IPS-15b (cell line): ENCODE data around the gene C10orf53.

ENCODE experiments used
- H3K27me3 ChIP-seq: one replicate; pipeline ENCODE4 v1.6.1; 2013; ENCODE audit warnings: low read length; ENCODE audit not compliant: control insufficient read depth, insufficient read depth
- H3K36me3 ChIP-seq: one replicate; pipeline ENCODE4 v1.6.1; 2013; ENCODE audit warnings: low read length; ENCODE audit not compliant: control insufficient read depth, insufficient read depth
- H3K4me1 ChIP-seq: one replicate; pipeline ENCODE4 v1.6.1; 2013; ENCODE audit warnings: mild to moderate bottlenecking, low read length; ENCODE audit not compliant: control insufficient read depth, insufficient read depth
- H3K4me3 ChIP-seq: one replicate; pipeline ENCODE4 v1.5.1; 2013; ENCODE audit warnings: low read depth, low read length
- H3K9ac ChIP-seq: one replicate; pipeline ENCODE4 v1.6.1; 2013; ENCODE audit warnings: low read depth, mild to moderate bottlenecking, low read length
- H3K9me3 ChIP-seq: one replicate; pipeline ENCODE4 v1.6.1; 2013; ENCODE audit warnings: mild to moderate bottlenecking, low read length; ENCODE audit not compliant: control insufficient read depth, insufficient read depth

C10orf53 gene

DNA sequence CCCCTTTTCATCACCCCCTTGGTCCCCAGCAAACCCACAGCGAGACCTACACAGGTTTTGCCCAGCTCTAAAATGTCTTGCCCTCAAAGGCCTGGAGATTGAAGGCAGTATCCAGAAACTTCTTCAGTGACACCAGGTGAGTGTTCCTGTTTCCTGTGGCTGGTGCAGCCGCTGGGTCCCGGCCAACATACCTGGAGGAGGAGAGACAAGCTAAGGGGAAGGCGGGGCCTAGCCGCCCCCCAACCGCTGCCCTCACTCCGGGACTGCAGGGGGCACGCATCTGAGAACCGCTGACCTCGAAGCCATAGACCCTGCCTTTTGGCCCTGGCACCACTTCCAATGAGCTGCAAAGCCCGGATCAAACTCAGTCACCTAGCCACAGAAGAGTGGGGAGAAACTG is 55.7 kb downstream of the C10orf53 start:
- Histone ChIP-seq H3K9me3 (no peaks in the 10 kb centered on the region), H3K36me3 (peaks cover 17% of the 10 kb centered on the region), H3K4me1 (no peaks in the 10 kb centered on the region), H3K9ac (no peak overlapping the region), H3K4me3 (no peak overlapping the region), H3K27me3 (no peaks in the 10 kb centered on the region)

DNA sequence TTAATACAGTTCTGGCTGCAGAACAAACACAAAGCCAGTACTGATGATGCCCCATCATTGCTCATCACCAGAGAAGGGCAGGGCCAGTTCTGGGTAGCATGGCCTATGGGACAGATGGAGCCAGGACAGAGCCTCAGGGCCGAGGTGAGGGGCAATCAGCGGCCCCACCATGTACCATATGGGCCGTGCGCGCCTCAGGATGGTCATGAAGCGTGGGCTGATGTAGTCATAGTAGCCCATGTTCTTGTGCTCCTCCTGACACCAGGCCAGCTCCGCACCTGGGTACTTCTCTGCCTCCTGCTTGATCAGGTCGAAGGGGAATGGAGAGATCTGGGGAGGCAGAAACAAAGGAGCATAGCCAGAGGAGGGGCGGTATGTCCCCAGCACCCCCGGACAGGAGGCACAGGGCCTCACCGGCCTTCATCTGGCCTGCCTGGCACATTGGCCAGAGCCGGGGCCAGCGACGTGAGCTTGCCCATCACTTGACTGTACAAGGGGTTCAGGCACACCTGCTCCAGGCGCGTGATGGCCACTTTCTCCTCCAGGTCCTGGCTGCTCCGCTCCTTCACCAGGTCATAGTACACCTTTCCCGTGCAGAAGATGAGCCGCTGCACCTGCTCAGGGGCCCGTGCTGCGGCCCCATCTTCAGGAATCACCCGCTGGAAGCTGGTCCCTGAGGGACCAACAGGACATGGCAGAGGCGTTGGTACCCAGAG is 56.6 kb downstream of the C10orf53 start:
- no peaks in the 10 kb centered on the region for H3K27me3 ChIP-seq
- H3K9me3 ChIP-seq = no peaks in the 10 kb centered on the region
- H3K4me1 ChIP-seq = no peaks in the 10 kb centered on the region
- H3K4me3 ChIP-seq = no peak overlapping the region
- peaks cover 20% of the 10 kb centered on the region for H3K36me3 ChIP-seq
- H3K9ac ChIP-seq = no peak overlapping the region

DNA sequence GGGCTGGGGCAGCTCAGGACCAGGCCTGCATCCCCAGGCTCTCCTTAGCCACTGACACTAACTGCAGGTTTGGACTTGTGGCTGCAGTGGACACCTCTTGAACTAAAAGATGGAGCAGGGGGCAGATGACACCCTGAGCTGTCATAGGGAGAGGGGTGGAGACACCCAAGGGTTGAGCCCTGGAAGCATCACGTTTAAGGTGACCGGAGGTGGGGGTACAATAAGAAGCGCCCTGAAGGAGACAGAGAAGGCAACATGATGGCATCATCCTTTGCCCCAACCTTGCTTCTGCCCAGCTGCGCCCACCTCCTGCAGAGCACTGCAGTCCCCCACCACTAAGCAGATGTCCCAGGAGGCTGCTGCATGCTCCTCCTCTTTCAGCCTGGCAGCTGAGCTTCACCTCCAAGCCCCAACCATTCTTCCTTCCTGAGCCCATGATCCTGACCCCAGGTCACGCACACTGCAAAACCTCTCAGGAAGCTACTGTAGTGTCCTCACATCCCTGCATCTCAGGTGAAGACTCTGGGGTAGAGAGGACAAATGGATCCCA is 57.2 kb downstream of the C10orf53 start:
- Histone ChIP-seq H3K4me1 (no peaks in the 10 kb centered on the region), H3K27me3 (no peaks in the 10 kb centered on the region), H3K4me3 (no peak overlapping the region), H3K36me3 (peaks cover 20% of the 10 kb centered on the region), H3K9ac (no peak overlapping the region), H3K9me3 (no peaks in the 10 kb centered on the region)

DNA sequence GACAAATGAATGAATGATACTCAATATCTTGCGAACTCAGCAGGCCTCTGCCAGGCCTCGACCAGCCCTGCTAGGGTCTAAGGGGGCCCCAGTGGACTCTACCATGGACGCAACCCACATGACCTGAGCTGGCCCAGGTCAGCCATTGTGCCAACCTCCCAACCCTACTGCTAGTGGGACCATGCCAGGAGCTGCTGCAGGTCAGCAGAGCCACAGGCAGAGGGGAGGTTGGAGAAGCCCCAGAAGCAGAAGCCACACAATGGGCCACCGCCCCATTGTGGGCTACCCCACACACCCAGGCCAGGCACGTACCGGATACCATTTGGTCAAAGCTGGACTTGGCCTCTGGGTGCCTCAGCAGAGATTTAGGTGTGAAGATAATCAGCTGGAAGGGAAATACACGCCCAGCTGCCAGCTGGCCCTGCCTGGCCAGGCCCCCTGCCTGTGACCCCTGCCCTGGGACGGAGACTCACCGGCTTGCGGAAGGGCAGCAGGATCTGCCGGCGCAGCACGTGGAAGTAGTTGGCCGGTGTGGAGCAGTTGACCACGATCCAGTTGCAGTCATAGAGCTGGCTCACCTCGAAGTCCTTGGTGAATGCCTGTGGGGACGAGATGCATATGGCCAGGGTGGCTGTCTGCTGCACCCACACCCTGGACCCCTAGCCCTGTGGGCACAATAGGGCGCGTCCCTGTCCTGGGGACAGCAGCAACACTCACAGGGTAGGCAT is 58.2 kb downstream of the C10orf53 start:
- no peak overlapping the region for H3K9ac ChIP-seq
- no peaks in the 10 kb centered on the region for H3K27me3 ChIP-seq
- H3K4me3 ChIP-seq = no peak overlapping the region
- H3K4me1 ChIP-seq = no peaks in the 10 kb centered on the region
- H3K9me3 ChIP-seq = no peaks in the 10 kb centered on the region
- H3K36me3 ChIP-seq = peaks cover 27% of the 10 kb centered on the region

DNA sequence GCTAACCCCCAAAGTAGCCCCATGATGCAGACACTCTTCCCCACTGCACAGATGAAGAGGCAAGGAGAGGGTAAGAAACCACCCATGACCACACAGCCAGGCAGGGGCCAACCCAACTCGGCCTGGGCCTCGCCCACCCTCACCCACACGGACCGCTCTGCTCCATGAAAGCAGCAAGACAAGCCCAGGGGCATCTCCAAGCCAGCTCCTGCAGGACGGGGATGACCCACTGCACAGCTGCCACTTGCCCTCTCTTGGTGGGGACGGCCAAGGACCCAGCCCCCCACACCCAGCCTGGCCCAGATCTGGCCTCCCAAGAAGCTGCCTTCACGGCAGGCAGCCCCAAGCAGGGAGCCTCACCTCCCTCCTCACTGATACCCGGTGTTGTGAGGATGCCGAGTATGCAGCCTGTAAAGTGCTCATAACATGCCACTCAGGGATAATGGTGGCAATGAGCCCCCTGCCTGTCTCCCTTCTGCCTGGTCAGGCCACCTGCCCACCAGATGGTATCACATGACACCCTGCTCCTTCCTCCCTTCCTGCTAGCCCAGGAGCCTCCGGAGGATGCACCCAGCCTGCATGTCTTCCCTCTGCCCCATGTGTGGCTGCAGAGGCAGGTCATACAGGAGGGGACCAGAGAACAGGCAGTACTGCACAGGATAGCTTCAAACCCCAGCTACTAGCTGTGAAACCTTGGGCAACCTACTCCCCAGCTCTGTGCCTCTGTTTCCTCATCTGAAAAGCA is 59.3 kb downstream of the C10orf53 start:
- Histone ChIP-seq H3K9me3 (no peaks in the 10 kb centered on the region), H3K4me1 (no peaks in the 10 kb centered on the region), H3K4me3 (no peak overlapping the region), H3K9ac (no peak overlapping the region), H3K36me3 (peaks cover 36% of the 10 kb centered on the region), H3K27me3 (no peaks in the 10 kb centered on the region)

DNA sequence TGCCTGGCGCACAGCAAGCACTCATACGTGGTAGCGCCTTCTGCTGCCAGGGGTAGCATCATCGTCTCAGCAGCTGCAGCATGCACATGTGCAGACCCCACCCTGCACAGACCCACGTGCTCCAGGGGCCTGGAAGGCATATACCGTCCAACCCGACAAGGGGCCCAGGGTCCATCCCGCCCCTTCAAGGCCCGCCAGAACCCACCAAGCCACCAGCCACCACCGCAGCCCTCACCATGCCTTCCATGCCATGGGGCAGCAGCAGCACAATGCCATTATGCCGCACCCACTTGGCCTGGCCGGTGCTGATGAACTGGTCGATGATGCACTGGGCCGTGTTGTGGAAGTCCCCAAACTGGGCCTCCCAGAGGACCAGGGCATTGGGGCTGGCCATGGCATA is 60.0 kb downstream of the C10orf53 start:
- Histone ChIP-seq H3K36me3 (peaks cover 43% of the 10 kb centered on the region), H3K27me3 (no peaks in the 10 kb centered on the region), H3K9ac (no peak overlapping the region), H3K4me1 (no peaks in the 10 kb centered on the region), H3K4me3 (no peak overlapping the region), H3K9me3 (no peaks in the 10 kb centered on the region)

DNA sequence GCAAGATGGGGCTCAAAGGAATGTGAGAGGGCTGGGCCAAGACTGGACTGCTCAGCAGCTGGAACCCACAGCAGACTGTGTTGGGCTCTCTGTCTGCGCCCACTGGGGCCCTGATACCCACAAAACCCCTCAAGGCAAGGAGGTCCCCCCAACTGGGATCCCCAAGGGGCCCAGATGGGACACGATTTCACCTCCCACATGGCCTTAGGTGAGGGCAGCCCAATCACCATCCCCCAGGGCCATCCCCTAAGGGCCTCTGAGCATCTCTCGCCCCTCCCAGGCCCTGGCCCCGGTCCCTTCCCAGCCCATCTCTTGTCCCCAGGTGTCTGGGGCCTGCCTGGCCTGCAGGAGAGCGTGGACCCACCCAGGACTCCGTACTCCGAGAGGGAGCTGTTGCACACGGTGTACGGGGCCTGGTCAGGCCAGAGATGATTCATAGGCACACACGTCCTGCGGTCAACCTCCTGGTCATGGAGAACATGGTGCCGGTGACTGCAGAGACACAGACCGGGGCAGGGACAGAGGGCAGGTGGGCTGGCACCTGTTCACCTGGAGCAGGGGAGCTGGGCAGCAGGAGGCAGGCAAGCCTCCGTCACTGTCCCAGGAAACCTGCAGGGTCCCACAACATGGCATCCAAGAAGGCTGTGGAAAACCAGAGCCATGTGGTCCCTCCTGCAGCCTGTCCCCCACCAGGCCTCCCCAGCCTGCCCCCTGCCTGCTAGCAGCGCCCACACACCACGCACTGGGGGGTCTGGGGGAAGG is 61.1 kb downstream of the C10orf53 start:
- H3K27me3 ChIP-seq = no peaks in the 10 kb centered on the region
- peaks cover 35% of the 10 kb centered on the region for H3K36me3 ChIP-seq
- H3K4me3 ChIP-seq = no peak overlapping the region
- H3K9me3 ChIP-seq = no peaks in the 10 kb centered on the region
- no peak overlapping the region for H3K9ac ChIP-seq
- H3K4me1 ChIP-seq = no peaks in the 10 kb centered on the region

DNA sequence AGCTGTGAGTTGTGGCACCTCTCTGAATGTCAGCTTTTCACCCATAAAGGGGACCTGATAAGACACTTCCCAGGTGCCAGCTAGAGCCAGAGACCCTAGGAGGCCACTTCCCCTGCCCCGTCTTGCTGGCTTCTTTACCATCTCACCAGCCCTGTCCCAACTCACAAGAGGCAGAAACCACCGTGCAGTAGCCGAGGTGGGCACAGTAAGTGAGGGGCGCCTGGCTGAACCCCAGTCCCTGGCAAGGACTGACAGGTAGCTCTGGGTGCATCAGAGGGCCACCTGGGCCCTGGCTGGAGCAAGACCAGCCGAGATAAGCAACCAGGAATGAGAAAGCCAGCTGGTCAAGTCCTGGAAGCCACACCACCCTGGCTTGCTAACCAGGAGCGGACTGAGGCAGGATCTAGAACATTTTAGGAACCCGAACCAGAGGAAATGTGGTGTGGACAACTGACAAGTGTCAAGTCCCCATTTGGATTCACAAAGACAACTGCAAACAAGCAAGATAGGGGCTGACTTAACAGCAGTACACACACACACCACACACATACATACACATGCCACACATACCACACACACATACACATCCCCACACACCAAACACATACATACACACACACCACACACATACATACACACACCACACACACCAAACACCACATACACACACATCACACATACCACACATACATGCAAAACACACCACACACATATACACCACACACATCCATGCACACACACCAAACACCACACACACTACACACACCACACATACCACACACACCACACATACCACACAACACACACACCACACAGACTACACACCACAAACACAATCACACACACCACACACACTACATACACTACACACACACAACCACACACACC is 61.9 kb downstream of the C10orf53 start:
- no peak overlapping the region for H3K9ac ChIP-seq

DNA sequence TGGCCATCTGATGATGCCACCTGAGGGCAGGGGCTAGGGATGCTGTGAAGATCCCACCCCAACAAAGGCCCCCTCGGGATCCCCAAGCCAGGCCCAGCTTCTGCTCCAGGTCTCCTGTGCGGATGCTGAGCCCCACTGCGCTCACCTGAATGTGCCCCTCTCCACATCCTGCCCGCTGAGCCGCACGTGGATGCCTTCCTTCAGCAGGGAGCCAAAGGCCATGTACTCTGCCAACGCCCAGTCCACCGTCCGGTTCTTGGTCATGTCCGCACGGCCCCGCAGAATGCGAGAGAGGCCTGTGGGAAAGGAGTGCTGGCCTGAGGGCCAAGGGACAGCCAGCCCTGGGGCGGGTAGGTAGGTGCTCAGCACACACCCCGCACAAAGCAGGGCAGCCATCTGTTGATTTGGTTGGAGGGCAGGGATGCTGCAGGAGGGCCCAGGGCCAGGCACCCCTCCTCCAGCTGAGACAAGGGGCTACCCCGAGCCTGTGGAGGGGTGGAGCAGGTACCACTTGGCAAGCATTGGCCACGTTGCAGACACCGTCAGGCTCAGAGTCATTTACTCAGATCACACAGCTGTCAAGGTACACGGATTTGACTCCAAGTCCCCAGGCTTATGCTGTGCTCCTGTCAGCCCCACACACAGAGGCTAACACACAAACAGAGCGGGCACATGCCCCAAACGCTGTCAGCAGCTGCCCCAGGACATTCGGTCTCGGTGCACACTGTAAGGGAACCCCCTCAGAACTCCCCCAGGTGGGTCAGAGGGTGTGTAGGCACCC is 63.4 kb downstream of the C10orf53 start:
- H3K4me3 ChIP-seq = no peak overlapping the region
- no peaks in the 10 kb centered on the region for H3K4me1 ChIP-seq
- H3K36me3 ChIP-seq = peaks cover 37% of the 10 kb centered on the region
- no peak overlapping the region for H3K9ac ChIP-seq
- H3K9me3 ChIP-seq = no peaks in the 10 kb centered on the region
- H3K27me3 ChIP-seq = no peaks in the 10 kb centered on the region

More for the DNA sequence above, 61.9 kb downstream of the C10orf53 start:
- Histone ChIP-seq H3K27me3 (no peaks in the 10 kb centered on the region), H3K4me1 (no peaks in the 10 kb centered on the region), H3K9me3 (no peaks in the 10 kb centered on the region), H3K4me3 (no peak overlapping the region), H3K36me3 (peaks cover 31% of the 10 kb centered on the region)

DNA sequence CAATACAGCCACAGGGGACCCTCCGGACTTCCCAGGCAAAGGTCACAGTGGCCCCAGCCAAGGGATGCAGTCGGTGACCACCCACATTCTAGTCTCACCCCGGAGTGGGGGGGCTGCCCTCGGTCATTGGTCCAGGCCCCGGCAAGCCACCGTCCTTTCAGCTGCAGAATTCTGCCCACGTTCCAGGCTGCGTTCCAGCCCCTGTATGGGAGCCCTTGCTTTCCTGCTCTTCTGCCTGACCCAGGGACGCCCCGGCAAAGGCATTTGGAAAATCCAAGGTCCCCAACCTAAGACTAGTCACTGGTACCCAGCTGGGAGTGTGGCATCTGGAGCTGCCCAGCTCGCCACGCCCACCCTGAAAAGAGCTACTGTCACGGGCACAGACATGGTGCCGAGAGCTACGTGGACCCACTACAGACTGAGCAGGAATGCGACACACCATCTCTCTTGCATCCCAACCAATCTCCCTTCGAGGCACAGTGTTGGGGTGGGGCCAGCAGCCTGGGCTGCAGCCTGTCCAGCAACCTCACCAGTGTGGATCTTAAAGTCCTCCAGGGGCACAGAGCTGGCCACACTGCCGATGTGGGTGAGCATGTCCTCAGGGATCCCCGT is 64.1 kb downstream of the C10orf53 start:
- Histone ChIP-seq H3K9me3 (no peaks in the 10 kb centered on the region), H3K4me3 (no peak overlapping the region), H3K36me3 (peaks cover 37% of the 10 kb centered on the region), H3K4me1 (no peaks in the 10 kb centered on the region), H3K27me3 (no peaks in the 10 kb centered on the region), H3K9ac (no peak overlapping the region)
